OCI-LY3 (cell line): Measurements from ENCODE around the gene SMYD2.
A peak's percentile ranks its signal among the peaks of the same experiment; 100 is the strongest.

Experiments used
- EZH2phosphoT487 ChIP-seq: fragments of 200-600 bp; shearing (Covaris generic); IDR thresholded peaks from 2 replicates; pipeline ENCODE4 v1.6.1; 2018; ENCODE audit warnings: antibody characterized with exemption, mixed run types, low read depth
- TF ChIP-seq, protein P1 (sequence below): fragments of 200-600, 300-600 bp; sonication (generic); IDR thresholded peaks from 2 replicates; pipeline ENCODE4 v1.5.1; 2014; ENCODE audit warnings: antibody characterized with exemption, low read length, low read depth

DNA sequence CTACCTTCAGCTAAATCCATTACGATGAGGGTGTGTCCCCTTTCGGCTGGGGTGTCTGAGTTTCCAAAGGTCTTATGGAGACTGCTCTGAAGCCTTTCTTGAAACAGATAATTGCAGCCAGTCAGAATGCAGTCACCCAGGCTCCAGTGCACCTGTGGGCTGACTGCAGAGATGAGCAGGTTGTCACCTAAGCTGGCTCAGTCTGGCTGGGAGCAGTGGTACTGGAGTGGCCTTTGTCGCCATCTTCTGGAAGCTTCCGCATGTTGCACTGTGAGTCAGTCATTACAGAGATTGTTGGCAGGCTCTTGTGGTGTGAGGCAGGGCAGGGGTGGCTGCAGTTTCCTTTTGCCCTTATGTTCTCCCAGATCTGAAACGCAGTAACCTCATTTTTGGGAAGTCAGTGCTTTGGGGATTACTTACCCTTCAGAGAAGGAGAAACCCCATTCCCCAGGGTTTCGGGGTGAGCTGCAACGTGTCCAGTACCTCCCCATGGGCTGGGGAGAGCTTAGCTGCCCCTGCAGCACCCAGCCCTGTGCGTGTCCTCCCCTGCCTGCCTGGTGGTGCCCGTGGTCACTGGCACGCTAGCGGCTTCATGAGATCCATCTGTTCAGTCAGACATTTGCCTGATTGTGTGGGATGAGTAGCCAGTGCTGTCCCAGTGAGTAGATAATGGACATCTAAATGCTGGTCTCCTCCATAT, 48.0 kb downstream of the SMYD2 start:
- TF ChIP-seq, protein P1, sequence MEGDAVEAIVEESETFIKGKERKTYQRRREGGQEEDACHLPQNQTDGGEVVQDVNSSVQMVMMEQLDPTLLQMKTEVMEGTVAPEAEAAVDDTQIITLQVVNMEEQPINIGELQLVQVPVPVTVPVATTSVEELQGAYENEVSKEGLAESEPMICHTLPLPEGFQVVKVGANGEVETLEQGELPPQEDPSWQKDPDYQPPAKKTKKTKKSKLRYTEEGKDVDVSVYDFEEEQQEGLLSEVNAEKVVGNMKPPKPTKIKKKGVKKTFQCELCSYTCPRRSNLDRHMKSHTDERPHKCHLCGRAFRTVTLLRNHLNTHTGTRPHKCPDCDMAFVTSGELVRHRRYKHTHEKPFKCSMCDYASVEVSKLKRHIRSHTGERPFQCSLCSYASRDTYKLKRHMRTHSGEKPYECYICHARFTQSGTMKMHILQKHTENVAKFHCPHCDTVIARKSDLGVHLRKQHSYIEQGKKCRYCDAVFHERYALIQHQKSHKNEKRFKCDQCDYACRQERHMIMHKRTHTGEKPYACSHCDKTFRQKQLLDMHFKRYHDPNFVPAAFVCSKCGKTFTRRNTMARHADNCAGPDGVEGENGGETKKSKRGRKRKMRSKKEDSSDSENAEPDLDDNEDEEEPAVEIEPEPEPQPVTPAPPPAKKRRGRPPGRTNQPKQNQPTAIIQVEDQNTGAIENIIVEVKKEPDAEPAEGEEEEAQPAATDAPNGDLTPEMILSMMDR, result peak; percentile 97
- no peak for TF ChIP-seq EZH2phosphoT487
